HG02678 (cell line): Measurements from ENCODE around the gene CCL4.
"Not testable (repeated sequence)": the region's sequence is repeated elsewhere in the genome, so short reads cannot be mapped to it uniquely, and the experiment has no call there.

Experiments used
- ATAC-seq: cut with Tn5 transposase; IDR thresholded peaks from one replicate; pipeline ENCODE4 v1.9.1; 2021; ENCODE audit warnings: mild to moderate bottlenecking, moderate library complexity; ENCODE audit not compliant: unreplicated experiment

The CCL4 gene

GRCh38 chr17:36115649-36115977 is 12.0 kb downstream of the CCL4 start:
- ATAC-seq: not testable (repeated sequence)

GRCh38 chr17:36117505-36118382 is 14.1 kb downstream of the CCL4 start:
- no peak for ATAC-seq

GRCh38 chr17:36118477-36119353 is 15.1 kb downstream of the CCL4 start:
- no peak for ATAC-seq

GRCh38 chr17:36120221-36120620 is 16.6 kb downstream of the CCL4 start:
- no peak for ATAC-seq

GRCh38 chr17:36121099-36121498 is 17.5 kb downstream of the CCL4 start:
- not testable (repeated sequence) for ATAC-seq

GRCh38 chr17:36123431-36123830 is 19.8 kb downstream of the CCL4 start:
- ATAC-seq: no peak

GRCh38 chr17:36124879-36125824 is 21.5 kb downstream of the CCL4 start:
- ATAC-seq: no peak

DNA sequence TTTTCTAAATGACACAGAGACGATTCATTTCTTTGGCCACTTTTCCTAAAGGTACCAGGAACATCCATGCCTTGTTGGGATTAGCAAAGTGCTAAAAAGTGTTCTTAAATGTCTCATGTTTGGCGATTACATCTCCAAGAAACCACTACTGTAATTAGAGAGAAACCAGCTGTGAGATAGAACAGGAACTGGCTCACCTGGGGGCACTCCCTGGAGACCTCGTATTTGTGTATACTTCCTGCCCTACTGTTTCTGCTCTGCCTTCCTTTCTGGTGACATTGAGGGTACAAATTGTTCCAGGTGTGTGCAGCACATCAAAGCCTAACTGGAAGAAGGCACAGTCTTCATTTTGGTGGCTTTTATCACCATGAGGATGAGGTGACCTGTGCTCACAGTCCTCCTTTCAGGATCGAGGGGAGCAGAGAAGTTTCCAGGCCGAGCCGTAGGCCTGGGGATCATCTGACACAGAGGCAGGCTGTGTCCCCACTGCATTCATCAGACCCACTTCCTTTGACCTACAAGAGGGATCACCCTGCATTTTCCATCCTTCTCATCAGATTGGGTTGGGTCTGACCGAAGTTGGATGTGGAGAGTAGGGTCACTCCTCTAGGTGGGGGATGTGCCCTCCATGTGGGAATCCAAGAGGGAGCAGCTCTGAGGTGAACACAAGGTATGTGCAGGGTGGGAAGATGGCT is 23.7 kb downstream of the CCL4 start:
- peak; percentile 85 for ATAC-seq

DNA sequence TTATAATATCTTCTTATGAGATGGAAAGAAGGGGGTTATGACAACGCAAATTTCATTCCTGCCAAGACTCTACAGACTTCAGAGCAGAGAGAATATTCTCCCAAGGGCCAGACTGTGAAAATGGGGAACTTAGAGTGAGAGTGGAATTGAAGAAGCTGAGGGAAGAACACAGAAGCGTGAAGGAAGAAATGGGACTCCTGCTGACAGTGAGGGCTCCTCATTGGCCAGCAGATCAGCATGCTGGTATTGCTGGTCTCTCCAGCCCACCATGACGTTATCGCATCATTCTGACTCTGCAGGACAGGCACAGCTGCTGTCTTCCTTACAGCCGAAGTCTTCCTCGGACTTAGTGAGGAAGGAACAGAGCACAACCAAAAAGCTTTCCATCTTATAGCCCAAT is 24.3 kb downstream of the CCL4 start:
- ATAC-seq: no peak

- no peak for ATAC-seq
Measured at GRCh38 chr17:36128411-36128978, 24.9 kb downstream of the CCL4 start.

- no peak for ATAC-seq
Measured at GRCh38 chr17:36129616-36130015, 26.0 kb downstream of the CCL4 start.

DNA sequence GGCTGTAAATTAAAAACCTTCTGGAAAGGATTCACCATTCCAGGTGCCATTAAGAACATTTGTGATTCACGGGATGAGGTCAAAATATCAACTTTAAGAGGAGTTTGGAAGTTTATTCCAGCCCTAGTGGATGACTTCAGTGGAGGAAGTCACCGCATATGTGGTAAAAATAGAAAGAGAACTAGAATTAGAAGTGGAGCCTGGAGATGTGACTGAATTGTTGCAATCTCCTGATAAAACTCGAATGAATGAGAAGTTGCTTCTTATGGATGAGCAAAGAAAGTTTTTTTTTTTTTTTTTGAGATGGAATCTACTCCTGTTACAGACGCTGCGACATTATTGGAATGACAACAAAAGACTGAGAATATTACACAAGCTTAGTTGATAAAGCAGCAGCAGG is 26.7 kb downstream of the CCL4 start:
- no peak for ATAC-seq

DNA sequence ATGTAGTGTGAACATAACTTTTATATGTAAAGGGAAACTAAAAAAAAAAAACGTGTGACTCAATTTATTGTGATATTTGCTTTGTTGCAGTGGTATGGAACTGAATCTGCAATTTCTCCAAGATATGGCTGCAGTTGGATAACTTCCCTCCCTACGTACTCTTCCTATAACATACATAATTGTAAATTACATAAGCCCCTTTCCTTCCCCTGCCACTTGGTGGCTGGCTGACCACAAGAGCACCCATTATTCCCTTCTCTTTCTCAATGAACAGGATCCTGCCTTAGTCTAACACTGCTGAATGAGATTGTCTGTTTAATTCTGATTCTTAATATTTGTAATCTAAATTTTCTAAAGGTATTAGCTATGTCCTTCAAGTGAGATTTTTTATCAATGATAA is 27.8 kb downstream of the CCL4 start:
- no peak for ATAC-seq

- no peak for ATAC-seq
Measured at GRCh38 chr17:36131931-36132330, 28.3 kb downstream of the CCL4 start.

DNA sequence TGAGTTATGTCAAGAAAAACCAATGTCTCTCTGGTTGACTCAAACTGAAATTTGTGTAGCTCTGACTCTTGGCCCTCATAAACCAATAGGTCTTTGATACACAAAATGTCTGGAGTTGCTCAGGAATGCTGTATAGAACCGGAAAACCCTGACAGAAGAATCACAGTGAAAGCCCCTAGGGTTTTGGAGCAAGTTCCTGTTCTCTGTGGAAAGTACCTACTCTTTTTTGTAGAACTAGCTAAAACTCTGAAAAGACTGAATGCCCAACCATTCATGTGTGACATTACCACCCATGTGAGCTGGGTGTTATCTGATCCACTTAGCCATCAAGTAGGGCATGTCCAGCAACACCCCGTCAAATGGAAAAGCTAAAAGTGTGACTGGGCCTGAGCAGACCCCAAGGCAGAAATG is 28.8 kb downstream of the CCL4 start:
- no peak for ATAC-seq

DNA sequence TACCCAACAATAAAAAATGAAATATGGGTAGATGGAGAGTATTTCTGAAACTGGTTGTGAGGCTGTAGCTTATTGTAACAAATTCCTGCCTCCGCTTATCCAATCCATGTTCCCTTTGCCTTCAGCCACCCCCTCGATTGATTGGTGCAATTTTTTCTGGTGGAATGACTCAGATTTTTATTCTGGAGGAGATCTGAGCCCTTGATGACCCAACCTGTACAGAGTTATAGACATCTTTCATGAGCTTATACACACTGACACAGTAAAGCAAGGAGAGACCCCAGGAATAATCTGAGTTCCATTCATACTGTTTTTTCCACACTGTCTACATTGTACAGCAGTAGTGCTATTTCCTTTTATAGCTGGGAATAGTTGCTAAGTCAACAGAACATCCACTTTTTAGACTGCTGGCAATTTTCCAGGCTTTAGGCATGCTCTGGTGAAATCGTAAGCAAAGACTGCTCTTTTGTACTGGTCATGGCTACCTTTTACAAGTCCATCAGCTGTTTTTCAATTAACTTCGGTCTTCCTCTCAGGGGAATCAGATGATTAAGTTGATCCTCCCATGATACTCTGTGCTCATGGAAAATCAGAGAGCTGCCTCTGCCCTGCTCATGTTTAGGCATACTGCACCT is 30.1 kb downstream of the CCL4 start:
- ATAC-seq: no peak

DNA sequence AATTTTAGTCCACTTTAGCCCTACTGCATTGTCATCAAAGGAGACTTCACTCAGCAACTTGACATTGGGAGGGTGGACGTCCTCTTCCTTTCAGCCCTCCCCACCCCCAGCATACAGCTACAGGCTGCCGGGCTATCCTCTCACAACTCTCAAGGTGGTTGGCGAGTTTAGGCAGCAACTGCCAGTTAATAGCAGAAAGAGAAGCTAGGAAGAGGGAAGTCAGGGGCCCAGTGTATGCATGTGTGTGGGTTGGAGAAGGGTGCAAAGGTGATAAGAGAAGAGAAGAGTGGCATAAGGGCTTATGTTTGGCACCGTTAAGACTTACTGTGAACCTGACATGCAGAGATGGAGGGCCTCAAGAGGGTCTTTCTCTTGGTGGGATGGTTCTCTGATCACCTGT is 31.8 kb downstream of the CCL4 start:
- ATAC-seq: no peak

GRCh38 chr17:36136036-36136435 is 32.4 kb downstream of the CCL4 start:
- ATAC-seq: no peak

- no peak for ATAC-seq
Measured at GRCh38 chr17:36136439-36136838, 32.8 kb downstream of the CCL4 start.

GRCh38 chr17:36142235-36142634 is 38.6 kb downstream of the CCL4 start:
- ATAC-seq: no peak
